GM21423 (cell line): ENCODE data around the gene DTWD2.
"Not testable (repeated sequence)": the region's sequence is repeated elsewhere in the genome, so short reads cannot be mapped to it uniquely, and the experiment has no call there.

Experiments
- ATAC-seq: cut with Tn5 transposase; IDR thresholded peaks from one replicate; pipeline ENCODE4 v1.9.1; 2021; ENCODE audit warnings: mild to moderate bottlenecking, moderate library complexity; ENCODE audit not compliant: unreplicated experiment

Gene DTWD2

GRCh38 chr5:118882666-118883065 is 105.7 kb downstream of the DTWD2 start:
- no peak for ATAC-seq

GRCh38 chr5:118876852-118877251 is 111.5 kb downstream of the DTWD2 start:
- ATAC-seq, result not testable (repeated sequence)

GRCh38 chr5:118875131-118875530 is 113.2 kb downstream of the DTWD2 start:
- ATAC-seq, result no peak

GRCh38 chr5:118873417-118873816 is 114.9 kb downstream of the DTWD2 start:
- ATAC-seq, result no peak

GRCh38 chr5:118863345-118863744 is 125.0 kb downstream of the DTWD2 start:
- no peak for ATAC-seq

- ATAC-seq, result no peak
These were observed 125.8 kb downstream of the DTWD2 start for GRCh38 chr5:118862596-118862995.

GRCh38 chr5:118857700-118858099 is 130.6 kb downstream of the DTWD2 start:
- ATAC-seq, result no peak

- ATAC-seq, result no peak
These were observed 133.5 kb downstream of the DTWD2 start for GRCh38 chr5:118854819-118855218.

- not testable (repeated sequence) for ATAC-seq
These were observed 136.6 kb downstream of the DTWD2 start for GRCh38 chr5:118851785-118852184.

GRCh38 chr5:118849507-118849906 is 138.8 kb downstream of the DTWD2 start:
- not testable (repeated sequence) for ATAC-seq

- no peak for ATAC-seq
These were observed 144.0 kb downstream of the DTWD2 start for GRCh38 chr5:118844351-118844750.

- no peak for ATAC-seq
These were observed 153.6 kb downstream of the DTWD2 start for GRCh38 chr5:118834710-118835109.

GRCh38 chr5:118832974-118833373 is 155.4 kb downstream of the DTWD2 start:
- ATAC-seq, result no peak

GRCh38 chr5:118825226-118825625 is 163.1 kb downstream of the DTWD2 start:
- ATAC-seq, result no peak

- no peak for ATAC-seq
These were observed 169.7 kb downstream of the DTWD2 start for GRCh38 chr5:118818604-118819003.

GRCh38 chr5:118808441-118808840 is 179.9 kb downstream of the DTWD2 start:
- ATAC-seq, result no peak

- no peak for ATAC-seq
These were observed 181.8 kb downstream of the DTWD2 start for GRCh38 chr5:118806571-118806970.

GRCh38 chr5:118802335-118802734 is 186.0 kb downstream of the DTWD2 start:
- no peak for ATAC-seq

- no peak for ATAC-seq
These were observed 192.3 kb downstream of the DTWD2 start for GRCh38 chr5:118796081-118796480.

- ATAC-seq, result no peak
These were observed 194.1 kb downstream of the DTWD2 start for GRCh38 chr5:118794281-118794680.

- no peak for ATAC-seq
These were observed 194.7 kb downstream of the DTWD2 start for GRCh38 chr5:118793652-118794051.

GRCh38 chr5:118793091-118793490 is 195.3 kb downstream of the DTWD2 start:
- no peak for ATAC-seq

- peak; percentile 92 for ATAC-seq
These were observed 196.2 kb downstream of the DTWD2 start for GRCh38 chr5:118791926-118792734.
